Liver (tissue), 9 donors: Measurements from ENCODE around the gene CRYBA2. TPM values are rescaled to one million over a fixed set of nuclear protein-coding genes. Genes with fewer than 3 reads are reported as not detected.

Source experiments
- DNase-seq: peaks from one replicate; pipeline ENCODE4 v3.0.0-alpha.2; 2017; ENCODE audit warnings: low spot score
- H3K27ac ChIP-seq, 2 donors: one replicate each; pipeline ENCODE4 v1.7.0; 2013; ENCODE audit warnings: inconsistent platforms in 2 of 2, low read length in 2 of 2, control low read depth in 1 of 2, low read depth in 1 of 2, mild to moderate bottlenecking in 1 of 2
- H3K27me3 ChIP-seq, 4 donors: one replicate each; pipeline versions ENCODE4 v1.6.1 to v1.7.0; 2013; ENCODE audit warnings: low read length in 3 of 4, inconsistent platforms in 1 of 4, mild to moderate bottlenecking in 1 of 4, moderate library complexity in 1 of 4; ENCODE audit not compliant: control insufficient read depth in 4 of 4, insufficient read depth in 4 of 4
- H3K36me3 ChIP-seq, 4 donors: one replicate each; pipeline versions ENCODE4 v1.6.1 to v1.7.0; 2013; ENCODE audit warnings: low read length in 3 of 4, mild to moderate bottlenecking in 3 of 4, low read depth in 1 of 4, moderate library complexity in 1 of 4; ENCODE audit not compliant: control insufficient read depth in 4 of 4, insufficient read depth in 3 of 4
- H3K4me1 ChIP-seq, 4 donors: one replicate each; pipeline versions ENCODE4 v1.6.1 to v1.7.0; 2013; ENCODE audit warnings: low read length in 3 of 4, mild to moderate bottlenecking in 3 of 4, moderate library complexity in 1 of 4; ENCODE audit not compliant: control insufficient read depth in 4 of 4, insufficient read depth in 4 of 4
- H3K4me3 ChIP-seq, 3 donors: one replicate each; pipeline versions ENCODE4 v1.6.1 to v1.7.0; 2013; ENCODE audit warnings: low read length in 3 of 3, control low read depth in 1 of 3, low read depth in 1 of 3, mild to moderate bottlenecking in 1 of 3
- H3K9ac ChIP-seq, 2 donors: one replicate each; pipeline ENCODE4 v1.7.0; 2013; ENCODE audit warnings: low read length in 2 of 2, mild to moderate bottlenecking in 2 of 2, moderate library complexity in 2 of 2, control low read depth in 1 of 2, low read depth in 1 of 2
- H3K9me3 ChIP-seq, 4 donors: one replicate each; pipeline versions ENCODE4 v1.6.1 to v1.7.0; 2013; ENCODE audit warnings: low read length in 3 of 4; ENCODE audit not compliant: control insufficient read depth in 4 of 4
- EGR1 ChIP-seq, 2 donors: IDR thresholded peaks; 2 replicates each; pipeline ENCODE4 v1.6.1; 2016 to 2018; ENCODE audit warnings: antibody characterized with exemption in 2 of 2, low read depth in 2 of 2
- FOXA1 ChIP-seq: IDR thresholded peaks from 2 replicates; pipeline ENCODE4 v1.6.1; 2016; ENCODE audit warnings: antibody characterized with exemption
- GABPA ChIP-seq, 2 donors: IDR thresholded peaks in 1 of 2; conservative IDR thresholded peaks in 1 of 2; 2 replicates each; pipeline ENCODE4 v1.6.1; 2016; ENCODE audit warnings: antibody characterized with exemption in 2 of 2, mild to moderate bottlenecking in 1 of 2, moderate library complexity in 1 of 2
- HNF4G ChIP-seq: IDR thresholded peaks from 2 replicates; pipeline ENCODE4 v1.6.1; 2016; ENCODE audit warnings: antibody characterized with exemption
- JUND ChIP-seq, 2 donors: IDR thresholded peaks; 2 replicates each; pipeline ENCODE4 v1.6.1; 2016; ENCODE audit warnings: antibody characterized with exemption in 2 of 2
- MAX ChIP-seq: IDR thresholded peaks from 2 replicates; pipeline ENCODE4 v1.6.1; 2016; ENCODE audit warnings: antibody characterized with exemption
- RAD21 ChIP-seq, 2 donors: IDR thresholded peaks; 2 replicates each; pipeline ENCODE4 v1.6.1; 2016; ENCODE audit warnings: antibody characterized with exemption in 2 of 2, mild to moderate bottlenecking in 2 of 2
- REST ChIP-seq: IDR thresholded peaks from 2 replicates; pipeline ENCODE4 v1.6.1; 2016; ENCODE audit warnings: antibody characterized with exemption, mild to moderate bottlenecking
- RXRA ChIP-seq, 2 donors: IDR thresholded peaks; 2 replicates each; pipeline ENCODE4 v1.6.1; 2017 to 2018; ENCODE audit warnings: antibody characterized with exemption in 2 of 2, mild to moderate bottlenecking in 1 of 2
- TAF1 ChIP-seq: conservative IDR thresholded peaks from 2 replicates; pipeline ENCODE4 v1.6.1; 2016; ENCODE audit warnings: antibody characterized with exemption, mild to moderate bottlenecking
- YY1 ChIP-seq: IDR thresholded peaks from 2 replicates; pipeline ENCODE4 v1.6.1; 2016; ENCODE audit warnings: antibody characterized with exemption, mild to moderate bottlenecking
- WGBS: extraction: QIAGEN DNeasy Blood & Tissue Kit; methylation state at CpG from one replicate; pipeline ENCODE4 v1.1.7; 2013; 5-methylcytosine and 5-hydroxymethylcytosine counted together
- polyA plus RNA-seq, 2 donors: library from polyadenylated mRNA; stranded (reverse) in 1 of 2; unstranded in 1 of 2; fragments of 200-250 nt in 1 of 2; fragments of >200 nt in 1 of 2; fragmentation: Nextera tagmentation in 1 of 2; extraction: Ambion mirVana in 1 of 2; gene quantifications; one replicate each; pipeline versions ENCODE4 v1.2.1 to v1.2.3, GENCODE V29; 2013 to 2015
- total RNA-seq, 2 donors: library from RNA; depleted of rRNA; stranded (reverse); fragments of >200 nt; gene quantifications; one replicate each; pipeline ENCODE4 v1.2.3, GENCODE V29; 2014
- TF ChIP-seq, protein P1 (sequence below): fragments of 150-350 bp; IDR thresholded peaks from 2 replicates; pipeline ENCODE4 v1.5.1; 2017; ENCODE audit warnings: improper control_type of control experiment, low read depth, low read length; ENCODE audit not compliant: missing input control
- TF ChIP-seq, protein P2 (sequence below): IDR thresholded peaks from 2 replicates; pipeline ENCODE4 v1.6.1; 2016; ENCODE audit warnings: antibody characterized with exemption
- donor health status: healthy.
- donor health status: healthy.
- donor health status: healthy.
- donor health status: healthy.
- donor health status: healthy.

The CRYBA2 gene
- total and polyA plus RNA-seq, 4 donors = not detected

- Histone ChIP-seq H3K4me1 (no peaks in the 10 kb centered on the region), H3K4me3 (no peak overlapping the region), H3K9me3 (no peaks in the 10 kb centered on the region), H3K36me3 (no peaks in the 10 kb centered on the region), H3K27me3 (no peaks in the 10 kb centered on the region), H3K9ac (no peak overlapping the region), H3K27ac (no peak overlapping the region)
- TF ChIP-seq RAD21 (IDR thresholded peaks at IDR 0.05) (no peak), MAX (no peak), GABPA (IDR thresholded peaks at IDR 0.05 in 1 of 2, conservative IDR thresholded peaks at IDR 0.05 in 1 of 2) (no peak), JUND (IDR thresholded peaks at IDR 0.05) (no peak), YY1 (no peak), RXRA (IDR thresholded peaks at IDR 0.05) (no peak), HNF4G (no peak), EGR1 (IDR thresholded peaks at IDR 0.05; ENCODE audit: low read depth in 2 of 2) (no peak), FOXA1 (no peak)
- TF ChIP-seq, protein P1, sequence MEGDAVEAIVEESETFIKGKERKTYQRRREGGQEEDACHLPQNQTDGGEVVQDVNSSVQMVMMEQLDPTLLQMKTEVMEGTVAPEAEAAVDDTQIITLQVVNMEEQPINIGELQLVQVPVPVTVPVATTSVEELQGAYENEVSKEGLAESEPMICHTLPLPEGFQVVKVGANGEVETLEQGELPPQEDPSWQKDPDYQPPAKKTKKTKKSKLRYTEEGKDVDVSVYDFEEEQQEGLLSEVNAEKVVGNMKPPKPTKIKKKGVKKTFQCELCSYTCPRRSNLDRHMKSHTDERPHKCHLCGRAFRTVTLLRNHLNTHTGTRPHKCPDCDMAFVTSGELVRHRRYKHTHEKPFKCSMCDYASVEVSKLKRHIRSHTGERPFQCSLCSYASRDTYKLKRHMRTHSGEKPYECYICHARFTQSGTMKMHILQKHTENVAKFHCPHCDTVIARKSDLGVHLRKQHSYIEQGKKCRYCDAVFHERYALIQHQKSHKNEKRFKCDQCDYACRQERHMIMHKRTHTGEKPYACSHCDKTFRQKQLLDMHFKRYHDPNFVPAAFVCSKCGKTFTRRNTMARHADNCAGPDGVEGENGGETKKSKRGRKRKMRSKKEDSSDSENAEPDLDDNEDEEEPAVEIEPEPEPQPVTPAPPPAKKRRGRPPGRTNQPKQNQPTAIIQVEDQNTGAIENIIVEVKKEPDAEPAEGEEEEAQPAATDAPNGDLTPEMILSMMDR = no peak
- DNase-seq = no peak
- 90% methylated on average over 5 of the region's 5 CpGs for WGBS
These were observed 17.7 kb upstream of the CRYBA2 start for GRCh38 chr2:219010873-219011272.

- Histone ChIP-seq H3K27me3 (no peaks in the 10 kb centered on the region), H3K9me3 (no peaks in the 10 kb centered on the region), H3K36me3 (no peaks in the 10 kb centered on the region), H3K9ac (no peak overlapping the region), H3K4me1 (no peaks in the 10 kb centered on the region), H3K27ac (no peak overlapping the region), H3K4me3 (no peak overlapping the region)
- WGBS = 38% methylated on average over 6 of the region's 6 CpGs
- TF ChIP-seq, protein P1 = peak; percentile 48
- TF ChIP-seq RXRA (IDR thresholded peaks at IDR 0.05) (no peak), RAD21 (IDR thresholded peaks at IDR 0.05) (peak in 1 of 2 donors; percentile 72), YY1 (no peak), TAF1 (no peak), REST (no peak)
- TF ChIP-seq, protein P2, sequence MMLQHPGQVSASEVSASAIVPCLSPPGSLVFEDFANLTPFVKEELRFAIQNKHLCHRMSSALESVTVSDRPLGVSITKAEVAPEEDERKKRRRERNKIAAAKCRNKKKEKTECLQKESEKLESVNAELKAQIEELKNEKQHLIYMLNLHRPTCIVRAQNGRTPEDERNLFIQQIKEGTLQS = no peak
- no peak for DNase-seq
These were observed 17.0 kb upstream of the CRYBA2 start for GRCh38 chr2:219010162-219010756.
